H1 (cell line): ENCODE results near the gene RBM20.

Experiments used
- JUN ChIP-seq: IDR thresholded peaks from 2 replicates; pipeline ENCODE4 v1.6.1; 2011; ENCODE audit warnings: low read depth, mild to moderate bottlenecking, improper control_type of control experiment, low read length
- TF ChIP-seq, protein P1 (sequence below), 3 experiments: IDR thresholded peaks; 1 replicate in 2 of 3; 2 replicates in 1 of 3; pipeline versions ENCODE4 v1.5.1 to v1.6.1; 2011; ENCODE audit warnings: low read length in 3 of 3, mild to moderate bottlenecking in 3 of 3, inconsistent platforms in 2 of 3, low read depth in 1 of 3, moderate library complexity in 1 of 3; ENCODE audit not compliant: insufficient read depth in 1 of 3; ENCODE audit errors: control extremely low read depth in 1 of 3

DNA sequence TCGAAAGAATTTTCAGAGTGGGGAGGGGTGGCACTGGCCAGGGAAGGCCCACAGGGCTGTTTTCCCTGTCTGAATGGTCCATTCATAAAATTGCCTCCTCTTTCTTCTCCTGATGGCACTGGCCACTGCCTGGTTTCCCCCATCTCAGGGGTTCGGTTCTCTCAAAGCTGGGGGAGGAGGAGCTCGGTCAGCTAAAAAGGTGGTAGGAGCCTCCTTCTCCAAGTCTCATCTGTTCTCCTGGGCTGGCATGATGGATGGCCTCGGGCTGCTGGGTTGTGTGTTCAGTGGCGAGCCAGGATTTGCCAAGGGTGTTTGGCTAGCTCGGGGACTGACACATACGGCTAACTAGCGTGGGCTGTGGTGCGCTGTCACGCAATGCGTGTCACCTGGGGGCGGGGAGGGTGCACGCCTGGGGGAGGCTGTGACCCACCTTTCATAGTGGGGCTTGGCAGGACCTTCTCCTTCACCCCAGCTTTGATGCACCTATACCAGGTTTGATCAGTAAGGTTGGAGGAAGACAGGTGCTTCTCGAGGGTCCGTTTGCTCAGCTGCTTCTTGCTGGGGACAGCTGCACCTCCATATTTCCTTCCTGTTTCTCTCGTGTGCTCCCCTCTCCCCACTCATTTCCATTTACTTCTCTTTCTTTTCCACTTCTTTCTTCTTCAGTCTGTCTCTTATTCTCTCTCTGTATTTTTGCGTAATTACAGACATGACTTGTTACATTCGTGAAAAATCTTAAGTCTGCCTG lies 36.3 kb downstream of the RBM20 start:
- no peak for TF ChIP-seq JUN
- TF ChIP-seq, protein P1, sequence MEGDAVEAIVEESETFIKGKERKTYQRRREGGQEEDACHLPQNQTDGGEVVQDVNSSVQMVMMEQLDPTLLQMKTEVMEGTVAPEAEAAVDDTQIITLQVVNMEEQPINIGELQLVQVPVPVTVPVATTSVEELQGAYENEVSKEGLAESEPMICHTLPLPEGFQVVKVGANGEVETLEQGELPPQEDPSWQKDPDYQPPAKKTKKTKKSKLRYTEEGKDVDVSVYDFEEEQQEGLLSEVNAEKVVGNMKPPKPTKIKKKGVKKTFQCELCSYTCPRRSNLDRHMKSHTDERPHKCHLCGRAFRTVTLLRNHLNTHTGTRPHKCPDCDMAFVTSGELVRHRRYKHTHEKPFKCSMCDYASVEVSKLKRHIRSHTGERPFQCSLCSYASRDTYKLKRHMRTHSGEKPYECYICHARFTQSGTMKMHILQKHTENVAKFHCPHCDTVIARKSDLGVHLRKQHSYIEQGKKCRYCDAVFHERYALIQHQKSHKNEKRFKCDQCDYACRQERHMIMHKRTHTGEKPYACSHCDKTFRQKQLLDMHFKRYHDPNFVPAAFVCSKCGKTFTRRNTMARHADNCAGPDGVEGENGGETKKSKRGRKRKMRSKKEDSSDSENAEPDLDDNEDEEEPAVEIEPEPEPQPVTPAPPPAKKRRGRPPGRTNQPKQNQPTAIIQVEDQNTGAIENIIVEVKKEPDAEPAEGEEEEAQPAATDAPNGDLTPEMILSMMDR (IDR thresholded peaks at IDR 0.05; ENCODE audit: control extremely low read depth in 1 of 3, insufficient read depth in 1 of 3, low read depth in 1 of 3, low read length in 3 of 3): no peak
